Stimulated activated CD4-positive, alpha-beta T cell treated with anti-CD3 and anti-CD28 coated beads, Interleukin-15, amount 100 ng/mL, for 1 hour (primary cell): Measurements from ENCODE around the gene SMC3.

Experiments
- DNase-seq, 2 donors: peaks; one replicate each; pipeline ENCODE4 v3.0.0-alpha.2; 2020; ENCODE audit warnings: low read depth in 1 of 2, low spot score in 1 of 2

The SMC3 gene

GRCh38 chr10:110644598-110645462 is 77.3 kb downstream of the SMC3 start:
- DNase-seq: no peak

GRCh38 chr10:110646417-110647135 is 79.1 kb downstream of the SMC3 start:
- no peak for DNase-seq

- no peak for DNase-seq
These were observed 79.6 kb downstream of the SMC3 start for GRCh38 chr10:110647136-110647430.

- no peak for DNase-seq
These were observed 81.3 kb downstream of the SMC3 start for GRCh38 chr10:110648692-110649346.

GRCh38 chr10:110649347-110650264 is 82.1 kb downstream of the SMC3 start:
- no peak for DNase-seq

GRCh38 chr10:110650265-110650668 is 82.8 kb downstream of the SMC3 start:
- DNase-seq: no peak

GRCh38 chr10:110651044-110651958 is 83.8 kb downstream of the SMC3 start:
- no peak for DNase-seq

- DNase-seq: no peak
These were observed 85.1 kb downstream of the SMC3 start for GRCh38 chr10:110652475-110653118.
